Neural cell (in vitro differentiated cells): Measurements from ENCODE around the gene CCDC74A. TPM values are rescaled to one million over a fixed set of nuclear protein-coding genes. Genes with fewer than 3 reads are reported as not detected.
"Not testable (repeated sequence)": the region's sequence is repeated elsewhere in the genome, so short reads cannot be mapped to it uniquely, and the experiment has no call there.

Experiments used
- H2AFZ ChIP-seq: fragments of 200-600, 300-800 bp; sonication (generic), shearing (Covaris generic); 2 replicates; pipeline ENCODE4 v1.6.0; 2014; ENCODE audit warnings: low read depth, mild to moderate bottlenecking, antibody characterized with exemption, low read length, moderate library complexity
- H3F3A ChIP-seq: fragments of 200-600 bp; shearing (Covaris generic); 2 replicates; pipeline ENCODE4 v1.6.1; 2016; ENCODE audit warnings: mild to moderate bottlenecking, moderate library complexity, mixed read lengths, antibody characterized with exemption, low read length; ENCODE audit not compliant: insufficient read depth, poor library complexity, severe bottlenecking
- H3K27ac ChIP-seq: fragments of 200-600, 300-800 bp; sonication (generic), shearing (Covaris generic); 2 replicates; pipeline ENCODE4 v1.5.1; 2014; ENCODE audit warnings: mild to moderate bottlenecking, low read length, moderate library complexity
- H3K27me3 ChIP-seq: fragments of 300-800, 200-600 bp; sonication (generic), shearing (Covaris generic); 2 replicates; pipeline ENCODE4 v1.6.0; 2014; ENCODE audit warnings: mild to moderate bottlenecking, low read depth, low read length, moderate library complexity; ENCODE audit not compliant: insufficient read depth
- H3K36me3 ChIP-seq: fragments of 300-800, 200-600 bp; sonication (generic), shearing (Covaris generic); 2 replicates; pipeline ENCODE4 v1.5.1; 2014; ENCODE audit warnings: mild to moderate bottlenecking, antibody characterized with exemption, low read length, moderate library complexity; ENCODE audit not compliant: insufficient read depth
- H3K4me2 ChIP-seq: fragments of 300-800, 200-600 bp; sonication (generic), shearing (Covaris generic); 2 replicates; pipeline ENCODE4 v1.6.0; 2014; ENCODE audit warnings: mild to moderate bottlenecking, low read length
- H3K4me3 ChIP-seq: fragments of 300-800, 200-600 bp; sonication (generic), shearing (Covaris generic); 2 replicates; pipeline ENCODE4 v1.5.1; 2014; ENCODE audit warnings: mild to moderate bottlenecking, low read length, moderate library complexity
- H3K79me2 ChIP-seq: fragments of 200-600 bp; shearing (Covaris generic); replicated peaks from 2 replicates; pipeline ENCODE4 v1.6.0; 2014; ENCODE audit warnings: mild to moderate bottlenecking, low read length, moderate library complexity; ENCODE audit not compliant: insufficient read depth
- H3K9ac ChIP-seq: fragments of 300-800, 200-600 bp; sonication (generic), shearing (Covaris generic); 2 replicates; pipeline ENCODE4 v1.6.1; 2016; ENCODE audit warnings: mild to moderate bottlenecking, low read length, mixed read lengths
- H3K9me2 ChIP-seq: fragments of 200-600 bp; shearing (Covaris generic); 2 replicates; pipeline ENCODE4 v1.6.1; 2016; ENCODE audit warnings: mild to moderate bottlenecking, low read length, mixed read lengths; ENCODE audit not compliant: insufficient read depth
- H3K9me3 ChIP-seq: fragments of 200-600, 300-800 bp; sonication (generic), shearing (Covaris generic); 2 replicates; pipeline ENCODE4 v1.6.1; 2016; ENCODE audit warnings: mild to moderate bottlenecking, mixed run types, low read length, moderate library complexity, mixed read lengths
- H4K20me1 ChIP-seq: fragments of 200-600 bp; shearing (Covaris generic); 2 replicates; pipeline ENCODE4 v1.6.1; 2016; ENCODE audit warnings: mild to moderate bottlenecking, mixed run types; ENCODE audit not compliant: insufficient read depth
- CTCF ChIP-seq: fragments of 450-650 bp; IDR thresholded peaks from 2 replicates; pipeline ENCODE4 v1.5.1; 2014; ENCODE audit warnings: antibody characterized with exemption, mild to moderate bottlenecking, moderate library complexity; ENCODE audit not compliant: poor library complexity, severe bottlenecking
- EP300 ChIP-seq: fragments of 450-650 bp; conservative IDR thresholded peaks from 2 replicates; pipeline ENCODE4 v1.6.1; 2014; ENCODE audit warnings: antibody characterized with exemption, mild to moderate bottlenecking, moderate library complexity; ENCODE audit not compliant: poor library complexity, severe bottlenecking
- EZH2 ChIP-seq: fragments of 200-600, 300-800 bp; shearing (Covaris generic), sonication (generic); IDR thresholded peaks from 2 replicates; pipeline ENCODE4 v1.6.1; 2014; ENCODE audit warnings: antibody characterized with exemption, low read length, borderline replicate concordance, mild to moderate bottlenecking; ENCODE audit not compliant: insufficient read depth, poor library complexity, severe bottlenecking
- MXI1 ChIP-seq: fragments of 450-650 bp; conservative IDR thresholded peaks from 2 replicates; pipeline ENCODE4 v1.6.1; 2014; ENCODE audit warnings: antibody characterized with exemption, mild to moderate bottlenecking; ENCODE audit not compliant: poor library complexity, severe bottlenecking
- POLR2AphosphoS5 ChIP-seq: IDR thresholded peaks from 2 replicates; pipeline ENCODE4 v1.6.1; 2012
- RAD21 ChIP-seq: fragments of 450-650 bp; conservative IDR thresholded peaks from 2 replicates; pipeline ENCODE4 v1.6.1; 2014; ENCODE audit warnings: antibody characterized with exemption, mild to moderate bottlenecking, moderate library complexity
- REST ChIP-seq: IDR thresholded peaks from 2 replicates; pipeline ENCODE4 v1.6.1; 2012; ENCODE audit warnings: borderline replicate concordance
- SMC3 ChIP-seq: fragments of 450-650 bp; conservative IDR thresholded peaks from 2 replicates; pipeline ENCODE4 v1.6.1; 2014; ENCODE audit warnings: antibody characterized with exemption, mild to moderate bottlenecking, moderate library complexity; ENCODE audit not compliant: poor library complexity
- TAF1 ChIP-seq: IDR thresholded peaks from 2 replicates; pipeline ENCODE4 v1.6.1; 2012; ENCODE audit warnings: low read depth
- polyA plus RNA-seq: library from polyadenylated mRNA; depleted of rRNA; stranded (reverse); fragments of >200 nt; gene quantifications from 2 replicates; pipeline ENCODE4 v1.2.3, GENCODE V29; 2014

The CCDC74A gene
- polyA plus RNA-seq, 1 donor from 2014 or later = 38.2 TPM

GRCh38 chr2:131521524-131521923, 6.2 kb upstream of the CCDC74A start:
- not testable (repeated sequence) for H3K27me3 ChIP-seq, H3K36me3 ChIP-seq, H3K4me2 ChIP-seq, H2AFZ ChIP-seq, H4K20me1 ChIP-seq, H3K9me3 ChIP-seq, H3K9me2 ChIP-seq, H3K4me3 ChIP-seq, H3K79me2 ChIP-seq, H3K27ac ChIP-seq, H3K9ac ChIP-seq, H3F3A ChIP-seq

- H3K4me2 ChIP-seq = no peak overlapping the region
- no peaks in the 10 kb centered on the region for H3F3A ChIP-seq
- H3K36me3 ChIP-seq = no peaks in the 10 kb centered on the region
- H3K4me3 ChIP-seq = no peak overlapping the region
- no peaks in the 10 kb centered on the region for H4K20me1 ChIP-seq
- no peaks in the 10 kb centered on the region for H3K9me2 ChIP-seq
- H3K27me3 ChIP-seq = no peaks in the 10 kb centered on the region
- H3K9me3 ChIP-seq = no peaks in the 10 kb centered on the region
- H2AFZ ChIP-seq = no peak overlapping the region
- H3K79me2 ChIP-seq = no peaks in the 10 kb centered on the region
- TF ChIP-seq EP300 (no peak), POLR2AphosphoS5 (no peak), RAD21 (no peak), TAF1 (no peak), MXI1 (no peak), CTCF (no peak), EZH2 (no peak), REST (no peak), SMC3 (no peak)
- H3K9ac ChIP-seq = no peak overlapping the region
- H3K27ac ChIP-seq = no peak overlapping the region
These were observed 5.5 kb upstream of the CCDC74A start for GRCh38 chr2:131521961-131522781.

GRCh38 chr2:131525256-131525655, 2.4 kb upstream of the CCDC74A start:
- not testable (repeated sequence) for H3K27ac ChIP-seq, H3K79me2 ChIP-seq

GRCh38 chr2:131528981-131529863, 1.5 kb downstream of the CCDC74A start:
- not testable (repeated sequence) for H3K27ac ChIP-seq, H3K4me3 ChIP-seq, H3K36me3 ChIP-seq, H3K27me3 ChIP-seq, H3K9ac ChIP-seq, H2AFZ ChIP-seq, H3K4me2 ChIP-seq, H3K9me3 ChIP-seq, H3K79me2 ChIP-seq, H4K20me1 ChIP-seq, H3K9me2 ChIP-seq, H3F3A ChIP-seq

More at GRCh38 chr2:131525256-131525655, 2.4 kb upstream of the CCDC74A start:
- not testable (repeated sequence) for H3K27me3 ChIP-seq, H4K20me1 ChIP-seq, H3K4me3 ChIP-seq, H3K9me2 ChIP-seq, H3K9ac ChIP-seq, H3F3A ChIP-seq, H3K36me3 ChIP-seq, H3K4me2 ChIP-seq, H3K9me3 ChIP-seq, H2AFZ ChIP-seq
